Erythroblast (primary cell): ENCODE results near the gene ANXA4.

Experiments used
- GATA1 ChIP-seq: IDR thresholded peaks from 2 replicates; pipeline ENCODE4 v1.6.1; 2011; ENCODE audit warnings: low read depth, mild to moderate bottlenecking, control low read depth, low read length, moderate library complexity
- POLR2A ChIP-seq: IDR thresholded peaks from 2 replicates; pipeline ENCODE4 v1.6.1; 2011; ENCODE audit warnings: mild to moderate bottlenecking, low read length

- TF ChIP-seq POLR2A (no peak), GATA1 (no peak)
These were observed 20.1 kb downstream of the ANXA4 start for GRCh38 chr2:69762025-69762424.
